OCI-LY3 (cell line): ENCODE results near the gene RFTN1.

Source experiments
- H2AFZ ChIP-seq: fragments of 200-600, 300-600 bp; shearing (Covaris generic); 2 replicates; pipeline ENCODE4 v1.6.0; 2014; ENCODE audit warnings: antibody characterized with exemption, low read depth, low read length
- H3K27ac ChIP-seq: fragments of 200-600, 300-600 bp; sonication (generic); 2 replicates; pipeline ENCODE4 v1.5.1; 2014; ENCODE audit warnings: mild to moderate bottlenecking, low read length, moderate library complexity, mixed read lengths
- H3K27me3 ChIP-seq: fragments of 200-600, 300-600 bp; sonication (generic); 2 replicates; pipeline ENCODE4 v1.6.1; 2014; ENCODE audit warnings: low read depth, low read length, mixed read lengths
- H3K36me3 ChIP-seq: fragments of 200-600, 300-600 bp; sonication (generic); replicated peaks from 2 replicates; pipeline ENCODE3; 2014; ENCODE audit warnings: low read depth, low read length, mixed read lengths
- H3K4me1 ChIP-seq: fragments of 300-600, 200-600 bp; sonication (generic); 2 replicates; pipeline ENCODE4 v1.6.1; 2014; ENCODE audit warnings: low read length, mixed read lengths
- H3K4me2 ChIP-seq: fragments of 200-600, 300-600 bp; sonication (generic); 2 replicates; pipeline ENCODE4 v1.6.1; 2014; ENCODE audit warnings: low read length, mixed read lengths
- H3K4me3 ChIP-seq: fragments of 300-600, 200-600 bp; sonication (generic); 2 replicates; pipeline ENCODE4 v1.5.1; 2014; ENCODE audit warnings: antibody characterized with exemption, mild to moderate bottlenecking, low read length, moderate library complexity
- H3K79me2 ChIP-seq: fragments of 300-600, 200-600 bp; shearing (Covaris generic); 2 replicates; pipeline ENCODE4 v1.6.1; 2014; ENCODE audit warnings: mild to moderate bottlenecking, low read length, mixed read lengths
- H3K9ac ChIP-seq: fragments of 300-600, 200-600 bp; shearing (Covaris generic); 2 replicates; pipeline ENCODE4 v1.6.0; 2014; ENCODE audit warnings: mild to moderate bottlenecking, low read length, moderate library complexity
- H3K9me3 ChIP-seq: fragments of 200-600, 300-600 bp; shearing (Covaris generic); 2 replicates; pipeline ENCODE4 v1.6.1; 2014; ENCODE audit warnings: low read length, mixed read lengths; ENCODE audit not compliant: insufficient read depth
- H4K20me1 ChIP-seq: fragments of 200-600, 300-600 bp; sonication (generic); 2 replicates; pipeline ENCODE4 v1.6.1; 2016; ENCODE audit warnings: low read length, mixed read lengths; ENCODE audit not compliant: insufficient read depth
- EZH2phosphoT487 ChIP-seq: fragments of 200-600 bp; shearing (Covaris generic); IDR thresholded peaks from 2 replicates; pipeline ENCODE4 v1.6.1; 2018; ENCODE audit warnings: antibody characterized with exemption, mixed run types, low read depth
- TF ChIP-seq, protein P1 (sequence below): fragments of 200-600, 300-600 bp; sonication (generic); IDR thresholded peaks from 2 replicates; pipeline ENCODE4 v1.5.1; 2014; ENCODE audit warnings: antibody characterized with exemption, low read length, low read depth

RFTN1 gene

DNA sequence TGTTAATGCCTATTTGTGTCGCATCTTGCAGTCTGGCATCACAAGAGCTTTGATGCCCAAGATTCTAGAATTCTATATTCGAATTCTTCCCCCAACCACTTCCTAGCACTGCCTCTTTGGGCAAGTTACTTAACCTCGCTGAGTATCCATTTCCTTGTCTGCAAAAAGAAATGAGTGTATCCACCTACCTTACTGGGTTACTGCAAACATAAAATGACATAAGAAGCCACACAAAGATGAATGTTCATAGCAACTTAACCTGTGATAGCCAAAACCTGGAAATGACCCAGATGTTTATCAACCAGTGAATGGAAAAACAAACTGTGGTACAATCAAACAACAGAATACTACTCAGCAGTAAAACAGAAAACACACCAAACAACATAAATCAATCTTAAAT, 24.9 kb downstream of the RFTN1 start:
- Histone ChIP-seq H2AFZ (no peak overlapping the region), H3K9me3 (no peaks in the 10 kb centered on the region), H3K79me2 (peaks cover 98% of the 10 kb centered on the region), H3K27ac (no peak overlapping the region), H3K36me3 (peaks cover 87% of the 10 kb centered on the region), H4K20me1 (peaks cover 98% of the 10 kb centered on the region), H3K9ac (no peak overlapping the region), H3K4me3 (no peak overlapping the region), H3K4me1 (peaks cover 18% of the 10 kb centered on the region), H3K27me3 (no peaks in the 10 kb centered on the region), H3K4me2 (no peak overlapping the region)
- TF ChIP-seq, protein P1, sequence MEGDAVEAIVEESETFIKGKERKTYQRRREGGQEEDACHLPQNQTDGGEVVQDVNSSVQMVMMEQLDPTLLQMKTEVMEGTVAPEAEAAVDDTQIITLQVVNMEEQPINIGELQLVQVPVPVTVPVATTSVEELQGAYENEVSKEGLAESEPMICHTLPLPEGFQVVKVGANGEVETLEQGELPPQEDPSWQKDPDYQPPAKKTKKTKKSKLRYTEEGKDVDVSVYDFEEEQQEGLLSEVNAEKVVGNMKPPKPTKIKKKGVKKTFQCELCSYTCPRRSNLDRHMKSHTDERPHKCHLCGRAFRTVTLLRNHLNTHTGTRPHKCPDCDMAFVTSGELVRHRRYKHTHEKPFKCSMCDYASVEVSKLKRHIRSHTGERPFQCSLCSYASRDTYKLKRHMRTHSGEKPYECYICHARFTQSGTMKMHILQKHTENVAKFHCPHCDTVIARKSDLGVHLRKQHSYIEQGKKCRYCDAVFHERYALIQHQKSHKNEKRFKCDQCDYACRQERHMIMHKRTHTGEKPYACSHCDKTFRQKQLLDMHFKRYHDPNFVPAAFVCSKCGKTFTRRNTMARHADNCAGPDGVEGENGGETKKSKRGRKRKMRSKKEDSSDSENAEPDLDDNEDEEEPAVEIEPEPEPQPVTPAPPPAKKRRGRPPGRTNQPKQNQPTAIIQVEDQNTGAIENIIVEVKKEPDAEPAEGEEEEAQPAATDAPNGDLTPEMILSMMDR, result no peak
- no peak for TF ChIP-seq EZH2phosphoT487

DNA sequence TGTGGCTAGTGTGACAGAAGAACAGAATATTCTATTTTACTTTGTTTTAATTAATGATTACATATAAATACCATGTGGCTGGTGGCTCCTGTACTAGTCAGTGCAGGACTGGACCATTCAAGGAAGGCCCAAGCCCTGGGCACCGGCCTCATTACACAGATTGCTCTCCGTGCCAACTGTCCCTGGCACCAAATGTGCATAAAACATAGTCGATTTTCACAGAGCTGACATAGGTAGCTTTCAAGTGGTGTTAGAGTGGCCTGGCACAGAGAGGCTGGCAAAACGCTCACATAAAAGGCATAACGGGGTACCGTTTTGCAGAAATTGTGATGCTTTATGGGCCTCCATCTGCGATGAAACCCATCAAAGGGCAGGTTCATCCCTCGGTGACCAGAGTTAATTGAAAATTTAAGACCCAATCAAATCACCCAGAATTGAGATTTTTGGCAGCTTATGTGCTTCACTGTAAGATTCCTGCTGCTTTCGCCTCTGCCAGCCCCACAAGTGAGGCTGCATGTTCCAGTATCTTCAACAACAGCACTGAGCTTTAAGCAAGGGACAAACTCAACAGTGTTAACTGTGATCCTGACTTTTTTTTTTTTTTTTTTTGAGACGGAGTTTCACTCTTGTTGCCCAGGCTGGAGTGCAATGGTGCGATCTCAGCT, 25.9 kb downstream of the RFTN1 start:
- Histone ChIP-seq H3K27ac (no peak overlapping the region), H3K79me2 (peaks cover 100% of the 10 kb centered on the region), H4K20me1 (peaks cover 100% of the 10 kb centered on the region), H3K4me1 (peaks cover 28% of the 10 kb centered on the region), H3K27me3 (no peaks in the 10 kb centered on the region), H3K4me2 (no peak overlapping the region), H2AFZ (no peak overlapping the region), H3K4me3 (no peak overlapping the region), H3K9me3 (no peaks in the 10 kb centered on the region), H3K9ac (no peak overlapping the region), H3K36me3 (peaks cover 83% of the 10 kb centered on the region)
- no peak for TF ChIP-seq EZH2phosphoT487
- TF ChIP-seq, protein P1, result no peak

DNA sequence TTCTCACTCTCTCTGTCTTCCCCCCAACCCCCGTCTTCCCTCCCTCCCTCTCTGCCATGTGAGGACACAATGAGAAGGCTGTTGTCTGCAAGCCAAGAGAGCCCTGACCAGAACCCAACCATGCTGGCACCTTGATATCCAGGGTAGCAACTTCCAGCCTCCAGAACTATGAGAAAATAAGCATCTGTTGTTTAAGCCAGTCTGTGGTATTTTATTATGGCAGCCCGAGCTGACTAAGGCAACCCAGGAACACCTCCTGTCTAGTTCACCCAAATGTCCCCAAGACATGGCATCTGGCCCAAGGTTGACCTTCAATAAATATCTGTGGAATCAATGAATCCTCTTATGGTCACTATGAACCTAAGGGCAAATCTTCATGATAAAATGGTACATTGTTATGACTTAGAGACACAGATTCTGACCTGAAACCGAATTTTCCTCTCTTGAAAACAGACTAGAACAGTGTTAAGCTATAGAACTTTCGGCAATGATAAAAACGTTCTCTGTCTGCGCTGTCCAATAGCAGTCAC, 26.5 kb downstream of the RFTN1 start:
- H3K9ac ChIP-seq, result no peak overlapping the region
- H3K36me3 ChIP-seq, result peaks cover 77% of the 10 kb centered on the region
- no peak overlapping the region for H3K4me3 ChIP-seq
- H3K79me2 ChIP-seq, result peaks cover 100% of the 10 kb centered on the region
- H3K27ac ChIP-seq, result no peak overlapping the region
- H3K4me1 ChIP-seq, result peaks cover 35% of the 10 kb centered on the region
- no peaks in the 10 kb centered on the region for H3K27me3 ChIP-seq
- H3K9me3 ChIP-seq, result no peaks in the 10 kb centered on the region
- peaks cover 100% of the 10 kb centered on the region for H4K20me1 ChIP-seq
- H3K4me2 ChIP-seq, result no peak overlapping the region
- TF ChIP-seq, protein P1, result no peak
- no peak overlapping the region for H2AFZ ChIP-seq

DNA sequence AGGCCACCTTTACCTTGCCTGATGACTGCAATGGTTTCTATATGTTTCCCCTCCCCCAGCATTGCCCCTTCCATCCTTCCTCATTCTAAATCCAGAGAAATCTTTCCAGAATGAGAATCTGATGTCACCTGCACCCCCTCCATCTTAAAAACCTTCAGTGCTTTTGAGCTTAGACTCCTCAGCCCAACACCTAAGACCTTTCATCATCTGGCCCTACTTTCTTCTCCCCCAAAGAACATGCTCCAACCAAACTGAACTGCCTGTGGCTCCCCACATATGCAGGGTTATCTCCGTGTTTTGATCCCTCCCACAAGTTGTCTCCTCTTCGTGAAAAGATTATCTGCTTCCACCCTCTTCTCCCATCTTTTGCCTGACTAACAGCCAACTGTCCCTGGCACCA, 27.3 kb downstream of the RFTN1 start:
- no peak for TF ChIP-seq EZH2phosphoT487
- TF ChIP-seq, protein P1, result no peak
- Histone ChIP-seq H4K20me1 (peaks cover 100% of the 10 kb centered on the region), H3K4me1 (peaks cover 43% of the 10 kb centered on the region)

More for the DNA sequence above, 27.3 kb downstream of the RFTN1 start:
- Histone ChIP-seq H3K27me3 (no peaks in the 10 kb centered on the region), H3K4me2 (no peak overlapping the region), H3K9me3 (no peaks in the 10 kb centered on the region), H2AFZ (no peak overlapping the region), H3K36me3 (peaks cover 73% of the 10 kb centered on the region), H3K9ac (no peak overlapping the region), H3K4me3 (no peak overlapping the region), H3K27ac (no peak overlapping the region), H3K79me2 (peaks cover 100% of the 10 kb centered on the region)
